ENCODE measurements around the gene CLCN4. TPM values are rescaled to one million over a fixed set of nuclear protein-coding genes. Genes with fewer than 3 reads are reported as not detected.

The CLCN4 gene
- total RNA-seq, 1 experiment from 2014 or later = 6.9 TPM

GRCh38 chrX:10107483-10107882 is 49.3 kb upstream of the CLCN4 start:
- Histone ChIP-seq H3K23me2 (ENCODE audit: insufficient read length, low read depth, low read length, poor library complexity, severe bottlenecking) (no peaks in the 10 kb centered on the region), H2AK5ac (ENCODE audit: insufficient read length, low read length) (no peak overlapping the region), H2BK5ac (ENCODE audit: insufficient read length, low read length) (no peak overlapping the region), H3K4me2 (ENCODE audit: insufficient read depth, insufficient read length, low read length) (no peak overlapping the region), H3K4ac (ENCODE audit: low read depth, low read length) (no peak overlapping the region), H3K18ac (ENCODE audit: insufficient read length, low read depth, low read length) (no peak overlapping the region), H3K14ac (ENCODE audit: insufficient read depth, low read length) (no peak overlapping the region), H3K27me3 (ENCODE audit: insufficient read depth, low read length) (no peaks in the 10 kb centered on the region), H4K8ac (replicated peaks; ENCODE audit: insufficient read length, low read depth, low read length) (no peak overlapping the region), H3T11ph (ENCODE audit: low read length) (no peak overlapping the region), H3K79me2 (ENCODE audit: insufficient read depth, low read length) (no peaks in the 10 kb centered on the region), H3K79me1 (ENCODE audit: insufficient read depth, low read depth, low read length, poor library complexity, severe bottlenecking) (no peaks in the 10 kb centered on the region), H2BK15ac (ENCODE audit: low read depth, low read length) (no peak overlapping the region), H3K56ac (ENCODE audit: insufficient read length, low read depth, low read length) (no peak overlapping the region), H3K9ac (ENCODE audit: extremely low read depth, insufficient read length, low read length) (no peak overlapping the region), H2BK120ac (ENCODE audit: low read depth, low read length, poor library complexity, severe bottlenecking) (no peak overlapping the region), H2AFZ (ENCODE audit: low read length) (no peak overlapping the region), H3K27ac (ENCODE audit: insufficient read length, low read depth, low read length) (no peak overlapping the region), H3K23ac (ENCODE audit: insufficient read length, low read depth, low read length) (no peak overlapping the region), H2BK12ac (ENCODE audit: insufficient read length, low read depth, low read length) (no peak overlapping the region), H2BK20ac (ENCODE audit: low read depth, low read length, poor library complexity, severe bottlenecking) (no peak overlapping the region), H3K4me1 (ENCODE audit: insufficient read depth, low read length) (0 out of 2 replicates have a peak, but pooled peaks cover 2% of the 10 kb centered on the region), H3K9me3 (ENCODE audit: control insufficient read depth, low read depth, low read length) (no peaks in the 10 kb centered on the region), H4K20me1 (ENCODE audit: control insufficient read depth, insufficient read depth, insufficient read length) (no peaks in the 10 kb centered on the region), H4K91ac (ENCODE audit: insufficient read length, low read depth, low read length) (no peak overlapping the region), H4K5ac (ENCODE audit: insufficient read length, low read depth, low read length) (no peak overlapping the region)
- Mint-ChIP-seq H3K4me3 (no peak overlapping the region), H3K9me3 (peaks cover 37 to 45% of the 10 kb centered on the region in 2 experiments), H3K4me1 (peaks cover 3 to 13% of the 10 kb centered on the region in 2 experiments), H3K27ac (no peak overlapping the region; a peak in 1 of 7 replicates), H3K27me3 (ENCODE audit: low read depth) (no peaks in the 10 kb centered on the region; the same call in 1 of the 2 replicates), H3K36me3 (ENCODE audit: insufficient read depth in 1 of 3, low read depth in 3 of 3) (peaks cover 28 to 41% (median 31%) of the 10 kb centered on the region in 3 experiments)
- no CpG with 5 or more reads among the region's 2 CpGs for WGBS (ENCODE audit: extremely low coverage, insufficient read length, low lambda C conversion rate)
- DNase-seq = no peak
- no peak for TF ChIP-seq CTCF (conservative IDR thresholded peaks at IDR 0.05)
